ENCODE results near the gene BCAS4. TPM values are rescaled to one million over a fixed set of nuclear protein-coding genes. Genes with fewer than 3 reads are reported as not detected.

BCAS4 gene
- total RNA-seq, 1 experiment from 2014 or later, result 34.8 TPM

DNA sequence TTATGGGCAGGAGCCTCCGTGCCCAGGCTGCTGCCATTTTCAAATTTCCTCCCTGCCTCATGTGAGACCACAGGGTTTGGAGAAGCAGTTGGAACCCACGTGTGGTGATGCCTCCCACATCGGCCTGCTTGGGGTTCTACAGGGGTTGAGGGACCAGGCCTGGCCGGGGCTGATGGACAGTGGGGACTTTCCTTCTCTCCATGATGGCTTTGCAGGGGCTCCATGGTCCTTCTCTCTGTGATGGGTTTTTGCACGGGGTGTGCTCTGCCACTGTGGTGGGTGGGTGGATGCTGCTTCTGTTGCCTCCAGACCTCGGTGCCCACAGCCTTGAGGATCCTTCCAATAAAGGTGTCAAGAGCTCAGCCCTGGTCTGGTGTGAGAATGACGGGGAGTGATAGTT, 82.0 kb downstream of the BCAS4 start:
- no peak for TF ChIP-seq CTCF (IDR thresholded peaks at IDR 0.05)
- TF ChIP-seq TCF7L2 (IDR thresholded peaks at IDR 0.05; ENCODE audit: low read depth, low read length), result no peak
- no peak for TF ChIP-seq REST (IDR thresholded peaks at IDR 0.05; ENCODE audit: insufficient read depth in 1 of 2, low read depth in 2 of 2, low read length in 1 of 2)
- no peak for TF ChIP-seq POLR2AphosphoS5 (IDR thresholded peaks at IDR 0.05; ENCODE audit: low read depth, low read length)
- TF ChIP-seq SIN3A (IDR thresholded peaks at IDR 0.05; ENCODE audit: borderline replicate concordance, insufficient read depth, low read depth, low read length), result no peak
- BruUV-seq (replicated peaks), result TSS peak; percentile 77
- DNase-seq (ENCODE audit: low read depth, low spot score), result no peak
- Histone ChIP-seq H3K27ac (ENCODE audit: low read length) (no peak overlapping the region), H3K27me3 (ENCODE audit: control insufficient read depth, insufficient read depth, low read length) (no peaks in the 10 kb centered on the region), H3K36me3 (ENCODE audit: control insufficient read depth, insufficient read depth, low read length) (no peaks in the 10 kb centered on the region), H3K4me1 (ENCODE audit: control insufficient read depth, insufficient read depth, low read length) (no peaks in the 10 kb centered on the region), H3K4me3 (ENCODE audit: low read depth in 2 of 2, low read length in 2 of 2) (no peak overlapping the region), H3K9me3 (ENCODE audit: control insufficient read depth, insufficient read depth, low read depth, low read length) (no peaks in the 10 kb centered on the region)
- no peak for ATAC-seq
- in situ Hi-C loops (cut with HindIII; ENCODE audit: low pct_unique_long_range_greater_than_20kb, low sequenced_read_pairs), result no loop called here
- CTCF ChIA-PET, result no interaction called here
- intact Hi-C loops (cut with micrococcal nuclease; ENCODE audit: unreplicated experiment), result no loop called here
- POLR2A ChIA-PET, result no interaction called here

- Histone ChIP-seq H3K27me3 (ENCODE audit: control insufficient read depth, insufficient read depth, low read length) (no peaks in the 10 kb centered on the region), H3K36me3 (ENCODE audit: control insufficient read depth, insufficient read depth, low read length) (no peaks in the 10 kb centered on the region), H3K9me3 (ENCODE audit: control insufficient read depth, insufficient read depth, low read depth, low read length) (no peaks in the 10 kb centered on the region), H3K4me3 (ENCODE audit: low read depth in 2 of 2, low read length in 2 of 2) (no peak overlapping the region), H3K27ac (ENCODE audit: low read length) (no peak overlapping the region), H3K4me1 (ENCODE audit: control insufficient read depth, insufficient read depth, low read length) (no peaks in the 10 kb centered on the region)
- in situ Hi-C loops (cut with HindIII; ENCODE audit: low pct_unique_long_range_greater_than_20kb, low sequenced_read_pairs) (no loop called here), intact Hi-C loops (cut with micrococcal nuclease; ENCODE audit: unreplicated experiment) (no loop called here)
- ATAC-seq (no peak), DNase-seq (ENCODE audit: low read depth, low spot score) (no peak)
- ChIA-PET CTCF (no interaction called here), POLR2A (interaction anchor here (0.7 kb wide), 1 partner anchor 19 kb away, joined by 3 read pairs; no protein-coding TSS in a partner anchor)
- BruUV-seq (replicated peaks), result no TSS peak
- no peak for TF ChIP-seq TCF7L2 (IDR thresholded peaks at IDR 0.05; ENCODE audit: low read depth, low read length)
- TF ChIP-seq CTCF (IDR thresholded peaks at IDR 0.05), result no peak
- no peak for TF ChIP-seq SIN3A (IDR thresholded peaks at IDR 0.05; ENCODE audit: borderline replicate concordance, insufficient read depth, low read depth, low read length)
- no peak for TF ChIP-seq POLR2AphosphoS5 (IDR thresholded peaks at IDR 0.05; ENCODE audit: low read depth, low read length)
- TF ChIP-seq REST (IDR thresholded peaks at IDR 0.05; ENCODE audit: insufficient read depth in 1 of 2, low read depth in 2 of 2, low read length in 1 of 2), result no peak
Measured at GRCh38 chr20:50877232-50877743, 82.4 kb downstream of the BCAS4 start.

All from Panc1 (cell line).